GM12865 (cell line): ENCODE results near the gene NPW.
A peak's percentile ranks its signal among the peaks of the same experiment; 100 is the strongest.

ENCODE experiments used
- DNase-seq: peaks from one replicate; pipeline ENCODE4 v3.0.0; 2010; ENCODE audit warnings: low read depth
- H3K4me3 ChIP-seq: 2 replicates; pipeline ENCODE4 v1.5.1; 2011; ENCODE audit warnings: mild to moderate bottlenecking, low read depth, low read length, control low read depth
- TF ChIP-seq, protein P1 (sequence below): IDR thresholded peaks from 2 replicates; pipeline ENCODE4 v1.5.1; 2011; ENCODE audit warnings: low read length, control low read depth, low read depth, inconsistent platforms; ENCODE audit not compliant: insufficient read depth; ENCODE audit errors: missing control alignments

NPW gene

DNA sequence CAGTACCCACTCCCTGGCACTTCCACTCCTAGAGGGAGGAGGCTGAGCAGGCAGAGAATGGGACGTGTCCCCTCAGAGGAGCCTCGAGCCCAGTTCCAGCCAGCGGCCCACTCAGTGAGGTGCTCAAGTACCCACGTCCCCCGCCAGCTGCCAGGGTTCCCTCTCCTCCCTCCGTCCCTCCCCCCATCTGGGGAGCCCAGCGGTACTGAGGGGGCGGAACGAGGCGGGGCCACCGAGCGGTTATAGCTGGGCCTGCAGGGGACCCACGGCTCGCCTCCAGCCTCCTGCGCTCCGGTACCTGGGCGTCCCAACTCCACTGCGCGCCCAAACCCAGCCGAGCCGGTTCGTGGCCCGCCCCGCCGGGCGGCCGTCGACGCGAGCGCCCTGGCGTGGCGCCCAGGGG, at the start of gene NPW:
NPW (plus strand) TSS at position 268 of the 403 bp plus-strand sequence.
- TF ChIP-seq, protein P1, sequence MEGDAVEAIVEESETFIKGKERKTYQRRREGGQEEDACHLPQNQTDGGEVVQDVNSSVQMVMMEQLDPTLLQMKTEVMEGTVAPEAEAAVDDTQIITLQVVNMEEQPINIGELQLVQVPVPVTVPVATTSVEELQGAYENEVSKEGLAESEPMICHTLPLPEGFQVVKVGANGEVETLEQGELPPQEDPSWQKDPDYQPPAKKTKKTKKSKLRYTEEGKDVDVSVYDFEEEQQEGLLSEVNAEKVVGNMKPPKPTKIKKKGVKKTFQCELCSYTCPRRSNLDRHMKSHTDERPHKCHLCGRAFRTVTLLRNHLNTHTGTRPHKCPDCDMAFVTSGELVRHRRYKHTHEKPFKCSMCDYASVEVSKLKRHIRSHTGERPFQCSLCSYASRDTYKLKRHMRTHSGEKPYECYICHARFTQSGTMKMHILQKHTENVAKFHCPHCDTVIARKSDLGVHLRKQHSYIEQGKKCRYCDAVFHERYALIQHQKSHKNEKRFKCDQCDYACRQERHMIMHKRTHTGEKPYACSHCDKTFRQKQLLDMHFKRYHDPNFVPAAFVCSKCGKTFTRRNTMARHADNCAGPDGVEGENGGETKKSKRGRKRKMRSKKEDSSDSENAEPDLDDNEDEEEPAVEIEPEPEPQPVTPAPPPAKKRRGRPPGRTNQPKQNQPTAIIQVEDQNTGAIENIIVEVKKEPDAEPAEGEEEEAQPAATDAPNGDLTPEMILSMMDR: no peak
- DNase-seq: no peak
- H3K4me3 ChIP-seq: no peak within 1 kb of the TSS

DNA sequence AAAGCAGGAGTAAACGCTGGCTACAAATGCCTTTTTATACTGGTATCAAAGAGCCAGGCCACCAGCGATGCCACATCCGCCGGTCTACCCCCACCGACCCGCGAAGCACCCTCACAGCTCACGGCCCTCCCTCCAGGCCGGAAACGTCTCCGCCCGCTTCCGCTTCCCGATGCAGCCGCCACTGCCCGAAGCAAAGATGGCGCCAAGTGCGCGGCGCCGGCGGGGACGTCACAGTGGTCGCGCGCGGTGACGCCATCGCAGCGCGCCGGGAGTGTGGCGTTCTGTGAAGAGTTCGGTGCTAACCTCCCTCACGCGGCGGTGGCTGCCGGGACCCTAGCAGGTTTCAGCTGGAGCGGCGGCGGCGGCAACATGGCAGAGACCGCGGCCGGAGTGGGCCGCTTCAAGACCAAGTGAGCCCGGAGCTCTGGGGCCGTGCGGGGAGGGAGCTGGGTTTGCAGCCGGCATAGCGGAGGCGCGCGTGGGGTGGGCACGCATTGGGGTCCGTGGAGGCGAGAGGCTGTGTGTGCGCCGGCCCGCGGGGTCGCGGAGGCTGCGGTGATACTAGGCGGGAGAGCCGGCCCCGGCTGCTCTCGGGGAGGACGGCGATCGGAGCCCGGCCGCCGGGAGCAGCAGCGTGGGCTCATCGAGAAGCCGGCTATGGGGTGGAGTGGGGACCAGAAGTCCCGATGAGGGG, 47.6 kb upstream of the NPW start, which contains the start of gene TBL3:
TBL3 (plus strand) TSS at position 258 of the 694 bp plus-strand sequence; CDS start at position 370, 112 bp downstream.
- TF ChIP-seq, protein P1: no peak
- peak; percentile 98 for DNase-seq
- peak within 1 kb of the TSS; percentile 71 for H3K4me3 ChIP-seq

DNA sequence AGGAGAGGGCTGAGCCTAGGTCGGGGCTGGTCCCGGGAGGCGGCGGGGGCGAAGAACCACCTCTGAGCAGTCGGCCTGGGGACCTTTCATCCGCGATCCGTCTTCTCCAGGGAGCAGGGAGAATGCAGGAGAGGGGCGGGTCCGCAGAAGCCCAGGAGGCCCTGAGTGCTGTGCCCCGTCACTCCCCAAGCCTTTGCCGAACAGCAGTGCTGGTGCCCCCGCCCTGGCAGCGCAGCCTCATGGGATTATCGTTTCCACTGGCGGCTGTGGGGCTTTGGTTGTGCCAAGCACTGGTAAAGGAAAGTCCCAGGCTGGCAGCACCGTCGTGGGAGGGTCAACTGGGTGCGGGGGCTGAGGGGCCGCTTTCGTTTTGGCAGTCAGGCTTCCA, 47.1 kb upstream of the NPW start:
- DNase-seq: no peak
- TF ChIP-seq, protein P1: no peak

DNA sequence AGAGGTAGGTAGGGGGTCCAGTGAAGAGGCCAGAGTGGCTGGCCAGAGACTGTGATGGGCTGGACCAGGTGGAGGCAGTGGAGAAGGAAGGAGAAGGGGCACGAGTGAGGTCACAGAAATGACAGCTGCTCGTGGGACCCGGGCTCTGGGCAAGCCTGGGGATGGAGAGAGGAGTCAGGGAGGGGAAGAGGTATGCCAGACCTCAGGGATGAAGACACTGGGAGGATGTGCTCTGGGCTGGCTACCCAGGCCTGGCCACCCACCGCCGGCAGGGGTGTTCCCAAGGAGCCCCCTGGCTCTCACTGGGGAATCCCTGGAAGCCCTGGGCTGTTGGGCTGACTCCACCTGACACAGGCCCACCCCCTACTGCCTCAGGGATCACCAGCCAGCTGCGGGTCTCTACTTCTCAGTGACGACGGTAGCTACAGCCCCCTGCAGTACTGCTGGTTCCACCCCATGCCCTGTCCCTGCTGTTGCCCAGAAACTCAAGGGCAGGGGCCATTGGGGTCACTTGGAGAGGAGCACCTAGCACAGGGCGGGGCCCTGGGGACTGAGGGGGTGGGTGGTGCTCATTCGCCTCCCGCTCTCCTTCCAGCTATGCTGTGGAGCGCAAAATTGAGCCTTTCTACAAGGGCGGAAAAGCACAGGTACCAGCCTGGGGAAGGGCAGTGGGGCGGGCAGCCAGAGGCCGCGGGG, 46.0 kb upstream of the NPW start:
- H3K4me3 ChIP-seq: no peak overlapping the region
- TF ChIP-seq, protein P1: no peak
- no peak for DNase-seq

More for the DNA sequence above, 47.1 kb upstream of the NPW start:
- H3K4me3 ChIP-seq: peak overlapping the region; percentile 71

DNA sequence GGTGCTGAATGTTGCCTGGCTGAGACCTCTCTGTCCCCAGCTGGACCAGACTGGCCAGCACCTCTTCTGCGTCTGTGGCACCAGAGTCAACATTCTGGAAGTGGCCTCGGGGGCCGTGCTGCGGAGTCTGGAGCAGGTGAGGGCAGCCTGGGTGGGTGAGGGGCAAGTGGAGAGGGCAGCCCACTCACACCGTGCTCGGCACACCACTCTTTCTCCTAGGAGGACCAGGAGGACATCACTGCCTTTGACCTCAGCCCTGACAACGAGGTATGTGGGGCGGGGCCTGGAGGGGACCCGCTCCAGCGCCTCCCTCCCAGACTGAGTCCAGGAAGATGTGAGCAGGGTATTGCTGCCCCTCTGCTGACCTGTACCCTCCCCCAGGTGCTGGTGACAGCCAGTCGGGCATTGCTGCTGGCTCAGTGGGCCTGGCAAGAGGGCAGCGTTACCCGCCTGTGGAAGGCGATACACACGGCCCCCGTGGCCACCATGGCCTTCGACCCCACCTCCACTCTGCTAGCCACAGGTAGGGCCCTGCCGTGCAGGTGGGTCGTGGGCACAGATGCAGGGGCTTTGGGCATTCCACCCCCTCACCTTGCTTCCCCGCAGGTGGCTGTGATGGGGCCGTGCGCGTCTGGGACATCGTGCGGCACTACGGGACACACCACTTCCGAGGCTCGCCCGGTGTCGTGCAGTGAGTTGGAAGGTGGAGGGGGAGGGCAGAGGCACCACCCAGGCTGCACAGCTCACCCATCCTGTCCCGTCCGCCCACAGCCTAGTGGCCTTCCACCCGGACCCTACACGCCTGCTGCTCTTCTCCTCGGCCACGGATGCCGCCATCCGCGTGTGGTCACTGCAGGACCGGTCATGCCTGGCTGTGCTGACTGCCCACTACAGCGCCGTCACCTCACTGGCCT, 45.2 kb upstream of the NPW start:
- no peak for DNase-seq
- H3K4me3 ChIP-seq: no peak overlapping the region
- TF ChIP-seq, protein P1: no peak

DNA sequence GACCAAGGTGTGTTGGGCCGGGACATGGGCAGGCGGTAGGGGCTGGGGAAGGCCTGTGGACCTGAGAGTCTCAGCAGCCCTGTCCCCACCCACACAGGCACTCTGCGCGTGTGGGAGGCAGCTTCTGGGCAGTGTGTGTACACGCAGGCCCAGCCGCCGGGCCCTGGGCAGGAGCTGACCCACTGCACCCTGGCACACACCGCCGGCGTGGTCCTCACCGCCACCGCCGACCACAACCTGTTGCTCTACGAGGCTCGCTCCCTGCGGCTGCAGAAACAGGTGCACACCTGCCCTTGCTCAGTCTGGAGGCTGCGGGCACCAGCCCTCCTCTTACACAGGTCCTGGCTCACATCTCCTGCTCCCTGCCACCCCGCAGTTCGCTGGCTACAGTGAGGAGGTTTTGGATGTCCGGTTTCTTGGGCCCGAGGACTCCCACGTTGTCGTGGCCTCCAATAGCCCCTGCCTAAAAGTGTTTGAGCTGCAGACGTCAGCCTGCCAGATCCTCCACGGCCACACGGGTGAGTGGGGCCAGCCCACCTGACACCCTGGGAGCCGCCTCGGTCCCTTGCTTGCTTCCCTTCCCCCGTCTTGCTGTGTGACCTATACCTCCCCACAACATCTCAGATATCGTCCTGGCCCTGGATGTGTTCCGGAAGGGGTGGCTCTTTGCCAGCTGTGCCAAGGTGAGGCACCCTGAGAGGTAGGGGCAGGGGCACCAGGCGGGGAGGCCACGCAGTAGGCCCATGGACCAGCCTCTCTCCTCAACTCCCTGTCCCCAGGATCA, 44.0 kb upstream of the NPW start:
- DNase-seq: no peak
- TF ChIP-seq, protein P1: no peak
- H3K4me3 ChIP-seq: no peak overlapping the region
